IPS-18a (cell line): ENCODE measurements around the gene GTF2H2C.
"Not testable (repeated sequence)": the region's sequence is repeated elsewhere in the genome, so short reads cannot be mapped to it uniquely, and the experiment has no call there.

Experiments
- H3K27ac ChIP-seq: one replicate; pipeline ENCODE4 v1.5.1; 2013; ENCODE audit warnings: low read length
- H3K27me3 ChIP-seq: one replicate; pipeline ENCODE4 v1.6.1; 2013; ENCODE audit warnings: mild to moderate bottlenecking, low read length; ENCODE audit not compliant: control insufficient read depth, insufficient read depth
- H3K36me3 ChIP-seq: one replicate; pipeline ENCODE4 v1.6.1; 2013; ENCODE audit warnings: low read depth, low read length; ENCODE audit not compliant: control insufficient read depth
- H3K4me1 ChIP-seq: one replicate; pipeline ENCODE4 v1.6.1; 2013; ENCODE audit warnings: low read depth, low read length; ENCODE audit not compliant: control insufficient read depth
- H3K4me3 ChIP-seq: one replicate; pipeline ENCODE4 v1.5.1; 2013; ENCODE audit warnings: low read length
- H3K9ac ChIP-seq: one replicate; pipeline ENCODE4 v1.6.1; 2013; ENCODE audit warnings: mild to moderate bottlenecking, low read length, moderate library complexity
- H3K9me3 ChIP-seq: one replicate; pipeline ENCODE4 v1.6.1; 2013; ENCODE audit warnings: low read depth, low read length; ENCODE audit not compliant: control insufficient read depth

Gene GTF2H2C

DNA sequence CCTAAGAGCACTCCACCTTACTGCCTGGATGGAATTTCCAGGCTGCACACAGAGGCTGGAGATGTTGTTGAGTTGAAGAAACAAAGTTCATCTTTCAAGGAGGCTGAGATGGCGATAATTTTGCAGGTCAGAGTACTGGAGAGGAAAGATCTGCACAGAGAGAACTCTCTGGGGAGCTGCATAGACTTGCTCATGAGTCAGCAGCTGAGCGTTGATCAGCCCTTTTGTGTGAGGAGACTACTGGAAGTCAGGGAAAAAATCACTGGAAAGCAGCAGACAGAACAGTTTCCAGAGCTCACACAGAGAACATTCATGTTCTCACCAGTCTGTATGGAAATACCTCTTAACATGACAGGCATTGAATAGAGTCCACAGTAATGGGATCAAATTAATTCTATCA lies 23.4 kb downstream of the GTF2H2C start:
- H3K9ac ChIP-seq, H3K36me3 ChIP-seq, H3K9me3 ChIP-seq, H3K4me1 ChIP-seq, H3K27ac ChIP-seq, H3K4me3 ChIP-seq, H3K27me3 ChIP-seq: not testable (repeated sequence)

DNA sequence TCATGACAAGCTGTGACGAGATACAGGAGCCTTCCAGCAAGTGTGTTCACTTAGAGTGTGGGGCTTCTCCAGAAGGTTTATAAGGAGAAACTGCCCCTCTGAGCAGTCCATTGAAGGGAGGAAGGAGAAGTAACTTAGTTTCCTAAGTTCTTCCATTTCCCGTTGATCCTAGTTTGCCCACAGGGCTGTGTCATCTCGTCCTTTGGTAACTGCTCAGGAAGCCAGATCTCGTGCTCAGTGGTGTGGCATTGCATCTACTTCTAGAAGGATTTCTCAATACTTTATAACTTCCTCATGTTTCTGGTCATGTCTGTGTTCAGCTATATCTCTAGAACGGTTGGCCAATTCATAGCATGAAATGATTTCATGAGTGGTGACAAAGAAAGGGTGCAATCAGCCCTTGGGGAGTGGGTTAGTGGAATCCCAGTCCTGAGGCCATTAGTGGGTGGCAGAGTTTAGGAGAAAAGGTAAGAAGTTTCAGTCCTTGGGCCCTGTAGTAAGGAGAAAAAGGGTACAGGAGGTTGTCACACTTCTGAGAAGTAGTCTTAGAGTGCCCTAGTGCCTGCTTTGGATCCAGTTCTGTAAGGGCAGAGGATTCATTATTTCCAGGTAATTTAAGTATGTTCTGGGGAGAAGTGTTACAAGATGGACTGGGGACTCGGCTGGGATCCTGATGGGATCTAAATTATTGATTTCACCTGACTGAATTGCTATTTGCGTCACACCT lies 36.3 kb downstream of the GTF2H2C start:
- H3K27ac ChIP-seq, H3K4me3 ChIP-seq: not testable (repeated sequence)

DNA sequence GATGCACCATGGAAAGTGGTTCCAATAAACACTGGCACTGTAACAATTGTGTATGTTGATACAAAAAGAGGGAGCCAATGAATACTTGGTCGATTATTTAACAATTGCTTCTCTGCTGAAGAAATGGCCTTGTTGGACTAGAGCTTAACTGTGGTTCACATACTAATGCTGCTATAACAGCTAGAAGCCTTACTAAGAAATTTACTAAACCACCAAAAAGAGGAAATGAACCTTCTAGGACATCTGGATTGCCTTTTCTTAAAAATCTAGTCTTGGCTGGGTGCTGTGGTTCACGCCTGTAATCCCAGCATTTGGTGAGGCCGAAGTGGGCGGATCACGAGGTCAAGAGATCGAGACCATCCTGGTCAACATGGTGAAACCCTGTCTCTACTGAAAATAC lies 42.0 kb downstream of the GTF2H2C start:
- not testable (repeated sequence) for H3K4me3 ChIP-seq, H3K9ac ChIP-seq, H3K36me3 ChIP-seq, H3K27me3 ChIP-seq, H3K9me3 ChIP-seq, H3K4me1 ChIP-seq, H3K27ac ChIP-seq

More for the DNA sequence above, 36.3 kb downstream of the GTF2H2C start:
- H3K4me1 ChIP-seq, H3K9ac ChIP-seq, H3K9me3 ChIP-seq, H3K36me3 ChIP-seq, H3K27me3 ChIP-seq: not testable (repeated sequence)

DNA sequence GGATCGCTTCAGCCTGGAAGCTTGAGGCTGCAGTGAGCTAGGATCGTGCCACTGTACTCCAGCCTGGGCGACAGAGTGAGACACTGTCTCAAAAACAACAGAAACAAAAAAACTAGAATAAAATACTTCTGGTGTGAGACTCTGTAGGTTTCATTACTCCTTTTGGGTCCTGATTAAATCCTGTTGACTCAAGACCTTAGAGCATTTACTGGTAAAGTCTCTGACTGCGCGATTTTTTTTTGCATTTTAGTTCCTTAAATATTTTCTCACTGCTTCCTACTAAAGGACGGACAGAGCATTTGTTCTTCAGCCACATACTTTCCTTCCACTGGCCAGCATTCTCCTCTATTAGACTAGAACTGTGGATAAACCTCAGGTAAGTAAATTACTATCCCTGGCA lies 46.8 kb downstream of the GTF2H2C start:
- H3K4me3 ChIP-seq, H3K9me3 ChIP-seq, H3K27me3 ChIP-seq, H3K9ac ChIP-seq, H3K4me1 ChIP-seq, H3K27ac ChIP-seq, H3K36me3 ChIP-seq: not testable (repeated sequence)

DNA sequence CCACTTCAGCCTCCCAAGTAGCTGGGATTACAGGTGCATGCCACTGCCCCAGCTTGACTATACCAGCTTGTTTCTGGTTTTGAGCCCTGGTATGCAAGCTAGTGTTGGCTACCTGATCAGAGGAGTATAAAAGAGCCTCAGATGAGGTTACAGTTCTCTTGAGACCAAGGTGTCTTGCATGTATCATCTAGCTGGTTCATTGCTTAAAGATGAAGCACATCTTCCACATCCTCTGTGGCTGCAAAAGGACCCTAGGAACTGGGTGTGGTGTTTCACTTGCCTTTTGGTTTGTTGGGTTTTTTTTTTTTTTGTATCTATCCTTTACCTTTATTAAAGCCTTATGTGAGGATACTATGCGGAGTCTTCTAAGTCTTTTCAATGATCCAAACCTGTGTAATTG lies 47.8 kb downstream of the GTF2H2C start:
- H3K27ac ChIP-seq = not testable (repeated sequence)

DNA sequence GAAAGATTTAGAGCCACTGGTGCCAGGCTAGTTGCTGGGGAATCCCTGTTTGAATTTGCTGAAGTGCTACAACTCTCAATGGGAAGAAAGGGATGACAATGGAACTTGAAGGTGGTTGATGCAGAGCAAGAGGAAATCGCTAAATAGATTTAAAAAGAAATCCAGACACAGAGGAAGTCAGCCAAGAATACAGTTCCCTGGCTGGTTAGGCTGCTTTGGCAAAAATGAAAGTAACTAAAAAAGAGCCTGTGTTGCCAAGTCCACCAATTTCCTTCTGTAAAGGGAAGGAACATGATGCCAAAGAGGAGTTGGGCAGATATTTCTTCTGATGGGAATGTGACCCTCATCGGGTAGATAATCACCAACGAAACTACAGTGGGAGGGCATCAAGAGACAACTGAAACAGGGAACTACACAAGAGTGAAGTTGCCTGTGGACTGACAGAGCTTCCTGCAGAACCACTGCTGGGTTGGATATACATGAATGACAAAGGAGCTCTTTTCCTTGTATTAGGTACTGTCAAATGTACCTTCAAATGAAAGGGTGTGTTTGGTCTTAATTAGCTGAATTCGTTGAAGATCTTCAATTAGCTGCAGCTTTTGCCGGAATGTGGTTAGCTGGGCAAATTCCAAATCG lies 49.0 kb downstream of the GTF2H2C start:
- not testable (repeated sequence) for H3K9me3 ChIP-seq, H3K27ac ChIP-seq, H3K4me3 ChIP-seq, H3K4me1 ChIP-seq, H3K27me3 ChIP-seq, H3K36me3 ChIP-seq, H3K9ac ChIP-seq

More for the DNA sequence above, 47.8 kb downstream of the GTF2H2C start:
- H3K9me3 ChIP-seq, H3K27me3 ChIP-seq, H3K9ac ChIP-seq, H3K4me1 ChIP-seq, H3K36me3 ChIP-seq, H3K4me3 ChIP-seq: not testable (repeated sequence)

DNA sequence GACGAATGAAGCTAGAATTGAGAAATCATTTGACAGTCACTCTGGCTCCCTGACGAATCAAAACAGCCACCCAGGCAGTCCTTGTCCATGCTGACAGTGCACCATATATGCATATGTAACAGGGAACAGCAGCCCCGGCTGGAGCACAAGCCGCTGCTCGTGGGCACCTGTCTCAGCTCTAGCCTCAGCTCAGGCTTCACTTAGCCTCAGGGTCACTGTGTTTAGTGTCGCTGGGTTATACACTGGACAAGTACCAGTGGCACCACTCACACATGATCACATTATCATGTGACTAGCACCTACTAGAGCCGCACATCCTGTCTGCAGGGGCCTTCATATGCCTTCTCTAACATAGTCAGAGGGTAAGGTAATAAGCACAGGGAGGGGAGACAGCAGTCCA lies 54.9 kb downstream of the GTF2H2C start:
- H3K36me3 ChIP-seq, H3K9ac ChIP-seq, H3K27me3 ChIP-seq, H3K27ac ChIP-seq, H3K4me3 ChIP-seq, H3K4me1 ChIP-seq, H3K9me3 ChIP-seq: not testable (repeated sequence)

DNA sequence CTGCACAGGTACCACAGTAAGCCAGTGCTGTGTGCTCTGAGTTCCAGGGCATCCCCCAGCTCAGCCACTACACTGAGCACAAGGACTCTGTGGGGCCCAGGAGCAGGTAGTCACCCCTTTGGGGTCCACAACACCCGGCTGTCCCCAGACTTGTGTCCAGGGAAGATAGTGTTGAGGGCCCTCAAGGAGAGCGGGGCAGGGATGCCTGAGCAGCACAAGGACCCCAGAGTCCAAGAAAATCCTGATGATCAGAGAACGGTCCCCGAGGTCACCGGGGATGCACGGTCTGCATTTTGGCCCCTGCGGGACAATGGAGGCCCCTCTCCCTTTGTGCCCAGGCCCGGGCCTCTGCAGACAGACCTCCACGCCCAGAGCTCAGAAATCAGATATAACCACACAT lies 71.9 kb downstream of the GTF2H2C start:
- H3K27ac ChIP-seq, H3K9me3 ChIP-seq, H3K4me1 ChIP-seq, H3K4me3 ChIP-seq, H3K36me3 ChIP-seq, H3K27me3 ChIP-seq, H3K9ac ChIP-seq: not testable (repeated sequence)
